CMK (cell line): ENCODE measurements around the gene FAM184B.
"Not testable (repeated sequence)": the region's sequence is repeated elsewhere in the genome, so short reads cannot be mapped to it uniquely, and the experiment has no call there.

Experiments used
- DNase-seq: peaks from one replicate; pipeline ENCODE4 v3.0.0-alpha.2; 2010; ENCODE audit warnings: low read depth

The FAM184B gene

DNA sequence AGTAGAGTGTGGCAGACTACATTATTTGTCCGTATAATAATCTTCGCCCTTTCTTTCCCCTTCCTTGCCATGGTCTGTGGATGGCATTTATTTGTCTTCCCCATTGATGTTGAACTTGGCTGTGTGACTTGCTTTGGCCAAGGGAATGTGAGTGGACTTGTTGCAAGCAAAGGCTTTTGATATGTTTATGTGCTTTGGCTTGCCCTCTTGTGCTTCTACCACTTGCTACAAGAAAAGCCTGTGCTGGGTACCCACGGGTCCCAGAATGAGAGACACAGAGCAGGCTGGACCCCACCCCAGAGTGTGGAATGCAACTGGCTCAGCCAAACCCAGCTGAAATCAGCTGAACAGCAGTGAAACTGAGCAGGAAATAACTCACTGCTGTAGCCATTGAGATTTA, 63.0 kb downstream of the FAM184B start:
- DNase-seq, result no peak

DNA sequence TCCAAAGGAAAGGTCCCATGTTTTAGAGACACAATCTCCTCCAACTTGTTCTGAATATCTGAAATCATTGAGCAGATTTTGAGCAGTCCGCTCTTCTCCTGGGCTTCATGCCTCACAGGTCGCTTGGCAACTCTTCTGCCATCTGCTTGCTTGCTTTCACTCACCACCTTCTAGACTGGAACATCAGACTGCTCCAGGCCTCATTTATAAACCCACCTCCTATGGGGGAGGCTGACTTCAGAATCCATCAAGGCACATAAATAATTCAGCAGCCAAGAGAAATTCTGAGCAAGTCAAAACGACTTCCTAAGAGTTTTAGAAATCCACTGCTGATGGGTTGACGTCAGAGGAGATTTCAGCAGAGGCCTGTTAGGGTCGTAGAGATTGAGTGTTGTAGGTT, 64.1 kb downstream of the FAM184B start:
- DNase-seq, result no peak

DNA sequence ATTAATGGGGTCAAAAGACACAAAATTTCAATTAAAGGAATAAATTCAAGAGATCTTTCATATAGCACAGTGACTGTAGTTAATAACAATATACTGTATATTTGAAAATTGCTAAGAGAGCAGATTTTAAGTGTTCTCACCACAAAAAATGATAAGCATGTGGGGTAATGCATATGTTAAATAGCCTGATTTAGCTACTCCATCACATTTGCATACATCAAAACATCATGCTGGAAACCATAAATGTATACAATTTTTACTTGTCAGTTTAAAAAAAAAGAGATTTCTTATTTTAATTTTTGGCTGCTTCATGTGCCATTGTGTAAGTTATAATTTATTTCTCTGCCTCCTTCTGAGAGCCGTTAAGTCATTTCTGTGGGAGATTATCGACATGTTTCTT, 65.9 kb downstream of the FAM184B start:
- no peak for DNase-seq

DNA sequence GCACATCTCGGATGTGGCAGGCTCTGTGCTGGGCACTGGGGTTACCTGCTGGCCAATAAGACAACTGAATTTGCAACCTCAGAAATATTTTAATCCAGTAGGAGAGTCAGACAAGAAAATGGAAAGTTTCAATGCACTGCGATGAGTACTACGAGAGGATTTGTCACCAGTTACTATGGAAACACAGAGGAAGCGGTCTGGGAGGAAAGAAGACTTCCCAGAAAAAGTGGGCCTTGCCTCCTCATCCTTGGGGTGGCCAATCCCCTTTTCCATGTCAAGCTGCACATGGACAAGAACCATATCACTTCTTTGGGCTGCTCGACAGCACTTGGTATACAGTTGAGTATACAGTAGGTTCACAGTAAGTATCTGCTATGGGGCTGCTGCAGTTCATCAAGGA, 67.6 kb downstream of the FAM184B start:
- no peak for DNase-seq

DNA sequence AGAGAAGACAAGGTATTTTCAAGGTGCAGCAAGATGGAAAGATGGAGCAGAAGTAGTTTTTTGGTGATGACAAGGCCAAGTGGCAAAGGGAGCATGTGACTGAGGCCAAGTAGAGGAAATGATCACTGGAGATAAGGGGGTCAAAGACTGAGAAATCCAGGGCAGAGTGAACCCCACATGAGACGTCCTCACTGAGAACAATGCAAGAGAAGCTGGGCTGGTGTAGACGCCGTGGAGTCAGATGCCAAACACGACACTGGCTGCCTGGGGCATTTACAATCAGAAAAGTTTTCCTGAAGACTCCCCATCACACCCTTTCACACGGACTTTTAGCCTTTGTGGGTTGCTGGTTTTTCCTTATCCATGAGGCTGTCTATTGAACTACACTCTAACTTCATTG, 69.3 kb downstream of the FAM184B start:
- DNase-seq, result no peak

DNA sequence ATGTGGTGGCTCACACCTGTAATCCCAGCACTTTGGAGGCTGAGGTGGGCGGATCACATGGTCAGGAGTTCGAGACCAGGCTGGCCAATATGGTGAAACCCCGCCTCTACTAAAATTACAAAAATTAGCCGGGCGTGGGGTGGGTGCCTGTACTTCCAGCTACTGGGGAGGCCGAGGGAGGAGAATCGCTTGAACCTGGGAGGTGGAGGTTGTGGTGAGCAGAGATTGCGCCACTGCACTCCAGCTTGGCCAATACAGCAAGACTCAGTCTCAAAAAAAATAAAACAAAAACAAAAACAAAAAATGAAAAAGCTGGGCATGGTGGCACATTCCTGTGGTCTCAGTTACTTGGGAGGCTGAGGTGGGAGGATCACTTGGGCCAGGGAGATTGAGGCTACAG, 70.2 kb downstream of the FAM184B start:
- not testable (repeated sequence) for DNase-seq

DNA sequence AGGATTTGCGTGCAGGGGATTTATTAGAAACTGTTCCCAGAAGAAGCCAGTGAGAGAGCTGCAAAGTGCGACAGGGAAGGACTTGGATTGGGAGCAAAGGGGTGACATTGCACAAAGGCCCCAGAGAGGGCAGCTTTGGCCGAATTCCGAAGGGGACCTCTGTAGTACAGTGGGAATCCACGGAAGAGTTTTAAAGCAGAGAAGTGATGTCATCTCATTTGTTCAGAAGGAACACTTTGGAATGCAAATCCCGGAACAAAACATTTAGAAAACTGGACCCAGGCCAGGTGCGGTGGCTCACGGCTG, 71.7 kb downstream of the FAM184B start:
- no peak for DNase-seq

DNA sequence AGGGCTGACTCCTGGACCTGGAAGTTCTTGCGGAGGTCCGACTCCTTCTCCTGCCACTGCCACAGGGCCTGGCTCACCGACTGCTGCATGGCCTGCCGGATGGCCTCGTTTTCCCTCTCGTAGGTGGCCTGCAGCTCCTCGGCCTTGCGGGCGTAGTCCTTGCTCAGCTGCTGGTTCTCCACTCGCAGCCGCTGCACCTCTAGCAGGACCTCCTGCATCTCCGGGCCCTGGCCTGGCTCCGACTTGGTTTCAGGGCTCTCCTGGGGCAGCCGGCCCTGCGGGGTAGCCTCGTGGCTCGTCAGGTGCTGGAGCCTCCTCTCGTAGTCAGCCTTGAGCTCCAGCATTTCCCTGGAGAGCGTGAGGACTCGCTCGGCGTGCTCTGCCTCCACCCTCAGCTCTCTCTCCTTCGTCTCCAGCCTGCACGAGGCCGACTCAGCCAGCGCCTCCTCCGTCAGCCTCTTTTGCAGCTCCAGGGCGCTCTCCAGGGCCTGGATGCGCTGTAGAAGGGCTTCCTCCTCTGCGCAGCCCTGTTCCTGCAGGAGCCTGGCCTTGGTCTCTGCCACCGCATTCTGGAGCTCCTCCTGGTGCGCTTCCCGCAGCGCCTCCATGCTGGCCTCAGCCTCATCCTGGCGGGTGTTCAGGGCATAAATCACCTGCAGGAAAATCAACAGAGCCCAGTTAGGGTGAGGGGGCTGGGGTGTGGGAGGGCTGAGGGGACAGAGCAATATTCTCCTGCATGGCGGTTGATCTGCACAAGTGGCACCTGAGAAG, 72.2 kb downstream of the FAM184B start:
- no peak for DNase-seq

DNA sequence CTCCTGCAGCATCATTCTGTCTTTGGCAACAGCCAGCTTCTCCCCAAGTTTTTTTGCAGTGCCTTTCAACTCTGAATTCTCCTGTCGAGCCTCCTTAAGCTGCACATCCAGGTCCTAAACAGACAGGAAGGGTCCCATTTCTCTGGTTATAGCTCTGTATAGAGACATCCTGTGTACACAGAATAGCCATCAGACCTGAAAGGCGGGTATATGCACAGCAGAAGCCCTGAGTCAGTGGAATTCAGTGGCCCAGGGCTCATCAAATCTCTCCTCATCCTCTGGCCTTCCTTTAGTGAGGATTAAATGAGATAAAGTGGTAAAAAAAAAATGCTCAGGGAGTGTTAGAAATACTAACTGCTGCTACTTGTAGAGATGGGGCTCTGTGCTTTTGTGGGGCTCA, 73.8 kb downstream of the FAM184B start:
- DNase-seq, result no peak

DNA sequence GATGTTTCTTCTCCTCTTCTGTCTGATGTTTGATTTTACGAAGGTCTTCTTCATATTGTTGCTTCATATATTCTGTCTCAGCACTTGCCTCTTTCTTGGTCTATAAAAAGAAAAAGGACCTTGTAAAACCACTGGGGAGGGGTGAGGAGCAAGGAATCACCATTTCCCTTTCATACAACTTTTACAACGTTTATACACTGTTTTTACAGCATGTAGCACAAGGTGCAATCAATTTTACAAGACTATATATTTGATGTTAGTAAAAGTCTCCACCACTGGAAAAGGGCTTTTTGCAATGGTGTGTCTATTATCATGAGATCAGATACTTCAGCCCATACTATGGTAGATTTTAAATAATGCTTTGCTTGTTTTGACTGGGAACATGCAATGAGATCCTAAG, 76.3 kb downstream of the FAM184B start:
- no peak for DNase-seq

DNA sequence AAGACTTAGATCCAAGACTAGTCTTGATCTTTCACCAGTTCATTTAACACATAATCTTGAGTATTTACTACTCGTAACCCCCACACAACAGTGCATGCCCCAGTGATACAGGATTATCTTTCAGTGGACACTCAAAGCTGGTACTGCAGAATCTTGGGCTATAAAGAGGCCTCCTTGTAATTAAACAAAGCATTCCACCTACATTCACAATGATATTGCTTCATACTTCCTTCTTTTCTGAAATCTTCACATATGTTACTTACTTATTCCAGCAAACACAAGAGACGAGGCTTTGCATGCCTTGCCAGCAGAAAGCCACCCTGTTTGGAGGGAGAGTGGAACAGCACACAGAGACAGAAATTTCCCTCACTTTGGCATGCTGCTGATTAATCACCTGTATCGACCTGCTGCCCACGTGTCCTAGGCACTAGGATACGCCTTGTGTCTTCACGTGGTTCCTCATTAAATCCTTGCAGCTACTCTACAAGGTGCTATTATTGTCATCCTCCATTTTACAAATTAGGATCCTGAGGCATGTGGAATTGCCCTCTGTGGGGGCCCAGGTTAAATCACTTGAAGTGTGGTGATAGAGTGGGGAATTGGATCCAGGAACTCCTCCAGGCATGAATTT, 77.3 kb downstream of the FAM184B start:
- no peak for DNase-seq

DNA sequence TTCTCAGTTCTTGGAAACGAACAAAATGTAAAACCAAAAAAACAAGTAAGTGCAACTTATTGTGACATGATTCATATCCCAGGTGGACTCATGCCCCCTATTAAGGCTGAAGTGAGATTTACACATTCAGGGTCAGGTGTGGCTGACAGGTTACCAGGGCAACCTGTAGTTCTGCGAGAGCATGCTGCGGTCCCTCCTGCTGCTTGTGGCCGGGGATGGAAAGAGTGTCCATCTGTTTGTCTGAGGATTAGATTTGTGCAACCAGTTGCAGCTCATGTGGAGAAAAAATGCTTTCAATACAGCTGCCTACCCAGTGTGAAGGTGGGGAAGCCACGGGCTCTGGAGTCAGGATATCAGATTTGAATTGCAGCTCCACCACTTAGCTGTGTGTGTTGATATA, 78.8 kb downstream of the FAM184B start:
- DNase-seq, result no peak

DNA sequence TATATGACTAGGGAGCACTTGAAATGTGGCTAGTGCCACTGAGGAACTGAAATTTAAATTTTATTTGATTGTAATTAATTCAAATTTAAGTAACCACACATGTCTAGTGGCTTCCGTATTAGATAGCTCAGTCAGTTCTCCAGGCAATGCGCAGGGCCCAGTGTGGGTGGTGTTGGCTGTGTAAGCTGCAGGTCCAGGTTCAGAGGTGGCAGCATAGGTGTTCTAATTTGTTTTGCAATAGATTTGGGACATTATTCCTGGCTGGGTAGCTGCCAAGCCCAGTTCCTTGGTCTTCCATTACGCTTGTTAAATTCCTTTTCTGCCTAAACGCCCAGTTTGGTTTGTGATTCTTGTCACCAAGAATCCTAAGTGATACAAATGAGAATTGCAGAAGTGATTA, 79.5 kb downstream of the FAM184B start:
- DNase-seq, result no peak

DNA sequence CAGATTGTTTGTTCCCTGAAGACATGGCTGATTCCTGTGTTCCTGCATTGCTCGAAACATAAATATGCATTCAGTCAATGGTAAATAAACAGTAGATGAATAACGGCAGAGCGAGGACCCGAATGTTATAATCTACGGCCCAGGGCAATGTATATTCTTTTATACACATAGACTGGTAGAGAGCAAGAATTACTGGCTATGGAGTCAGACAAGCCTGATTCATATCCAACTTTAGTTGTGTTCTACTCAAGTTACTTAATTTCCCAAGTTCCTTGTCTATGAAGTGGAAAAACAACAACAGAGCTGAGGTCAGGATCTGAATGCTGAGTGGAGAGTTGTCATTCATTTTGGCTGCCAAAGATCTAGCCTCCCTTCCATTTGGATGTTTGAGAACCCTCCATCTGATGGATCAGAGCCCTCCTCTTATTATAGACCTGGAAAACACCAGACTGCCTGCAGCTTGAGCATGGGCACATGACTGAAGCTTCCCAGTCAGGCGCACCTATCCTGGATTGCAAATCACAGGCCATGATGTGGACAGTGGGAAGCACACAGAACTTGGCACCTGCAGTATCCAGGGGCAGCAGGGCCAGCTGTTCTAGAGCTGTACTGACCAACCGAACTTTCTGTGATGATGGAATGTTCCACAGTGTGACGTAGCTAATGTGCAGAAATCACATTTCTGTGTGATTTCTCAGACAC, 80.1 kb downstream of the FAM184B start:
- no peak for DNase-seq

DNA sequence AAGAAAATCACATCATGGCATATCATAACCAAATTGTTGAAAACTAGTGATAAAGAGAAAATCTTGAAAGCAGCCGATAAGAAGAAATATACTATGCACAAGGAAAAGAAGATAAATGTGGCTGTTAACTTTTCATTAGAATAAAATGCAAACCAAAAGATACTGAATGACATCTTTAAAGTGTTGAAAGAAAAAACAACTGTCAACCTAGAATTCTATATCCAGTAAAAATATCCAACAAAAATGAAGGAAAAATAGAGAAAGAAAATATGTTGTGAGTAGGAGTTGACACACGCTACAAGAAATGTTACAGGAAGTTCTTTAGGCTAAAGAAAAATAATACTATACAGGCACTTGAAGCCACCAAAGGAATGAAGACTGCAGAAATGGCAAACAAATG, 82.0 kb downstream of the FAM184B start:
- DNase-seq, result no peak

DNA sequence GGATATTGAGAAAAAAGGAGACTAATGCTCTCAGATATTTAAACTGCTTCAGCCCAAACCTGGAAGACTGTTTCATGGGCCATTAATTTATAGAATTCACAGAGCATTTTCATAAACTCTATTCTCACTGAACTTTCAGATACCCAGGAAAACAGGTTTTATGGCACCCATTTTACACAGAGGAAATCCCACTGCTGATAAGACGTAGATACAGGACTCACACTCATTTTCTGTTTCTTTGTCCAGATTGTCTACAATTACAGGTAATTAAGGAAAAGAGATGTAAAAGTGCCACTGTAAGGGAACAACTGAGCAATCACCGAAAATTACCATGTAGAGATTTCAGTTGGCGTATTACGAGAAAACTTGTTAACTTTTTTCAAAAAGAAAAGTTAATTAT, 83.3 kb downstream of the FAM184B start:
- no peak for DNase-seq

DNA sequence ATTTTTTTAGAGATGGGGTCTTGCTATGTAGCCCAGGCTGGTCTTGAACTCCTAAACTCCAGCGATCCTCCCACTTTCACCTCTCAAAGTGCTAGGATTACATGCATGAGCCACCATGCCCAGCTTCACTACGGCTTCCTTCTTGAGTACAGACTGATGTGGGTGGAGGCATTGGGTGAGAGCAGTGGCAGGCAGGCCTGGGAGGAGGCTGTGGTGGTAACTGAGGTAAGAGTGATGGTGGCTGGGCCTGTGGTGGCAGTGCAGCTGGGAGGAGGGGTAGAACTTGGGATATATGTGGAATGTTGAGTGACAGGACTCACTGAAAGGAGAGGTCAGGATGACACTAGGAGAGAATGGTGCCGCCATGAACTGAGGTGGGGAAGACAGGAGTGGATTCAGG, 86.1 kb downstream of the FAM184B start:
- DNase-seq, result no peak

DNA sequence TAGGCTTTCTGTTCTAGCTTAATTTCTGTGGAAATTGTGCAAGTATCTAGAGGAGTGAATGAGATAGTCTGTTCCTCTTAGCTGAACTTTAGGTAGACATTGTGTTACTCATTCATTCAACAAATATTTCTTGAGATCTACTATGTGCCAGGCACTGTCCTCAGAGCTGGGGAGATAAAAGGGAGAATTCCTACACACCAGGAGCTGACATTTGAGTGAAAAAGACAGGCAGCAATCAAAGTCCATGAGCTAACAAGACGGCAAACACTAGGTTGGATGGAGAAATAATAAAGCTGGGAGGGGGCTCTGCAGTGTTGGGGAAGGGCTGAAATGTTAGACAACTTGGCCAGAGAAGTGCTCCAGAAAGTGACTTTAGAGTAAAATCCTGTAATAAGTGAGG, 86.9 kb downstream of the FAM184B start:
- no peak for DNase-seq

DNA sequence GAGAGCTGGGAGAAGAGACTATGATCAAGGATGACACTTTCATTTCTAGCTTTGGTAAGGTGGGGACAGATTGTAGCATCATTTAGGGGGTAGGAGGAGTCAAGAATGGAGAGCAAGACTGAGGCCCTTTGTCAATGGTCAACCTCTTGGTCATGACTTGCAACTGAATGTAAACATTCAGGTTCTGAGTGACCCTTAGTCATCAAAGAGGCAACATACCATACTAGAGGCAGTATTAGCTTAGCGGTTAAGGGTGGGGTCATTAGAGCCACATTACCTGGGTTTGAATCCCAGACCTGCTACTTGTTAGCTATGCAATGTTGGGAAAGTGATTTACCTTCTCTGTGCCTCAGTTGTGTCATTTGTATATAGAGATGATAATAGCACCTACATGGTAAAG, 90.5 kb downstream of the FAM184B start:
- no peak for DNase-seq

DNA sequence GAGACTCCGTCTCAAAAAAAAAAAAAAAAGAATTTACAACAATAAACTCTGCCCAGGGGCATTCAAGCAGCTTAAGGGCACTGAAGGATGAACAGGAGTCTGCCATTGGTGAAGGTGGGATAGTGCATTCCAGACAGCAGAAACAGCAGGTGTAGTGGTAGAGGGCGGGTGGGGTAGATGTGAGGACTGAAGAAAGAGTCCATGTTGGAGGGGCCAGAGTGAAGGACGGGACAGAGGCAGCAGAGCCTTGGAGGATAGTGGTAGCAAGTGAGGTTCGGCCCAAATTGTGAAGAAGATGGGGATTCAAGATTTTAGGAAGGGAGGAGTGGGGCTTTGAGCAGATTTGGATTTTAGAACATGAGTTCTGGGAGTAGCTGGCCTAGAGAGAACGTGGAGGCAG, 91.3 kb downstream of the FAM184B start:
- no peak for DNase-seq

DNA sequence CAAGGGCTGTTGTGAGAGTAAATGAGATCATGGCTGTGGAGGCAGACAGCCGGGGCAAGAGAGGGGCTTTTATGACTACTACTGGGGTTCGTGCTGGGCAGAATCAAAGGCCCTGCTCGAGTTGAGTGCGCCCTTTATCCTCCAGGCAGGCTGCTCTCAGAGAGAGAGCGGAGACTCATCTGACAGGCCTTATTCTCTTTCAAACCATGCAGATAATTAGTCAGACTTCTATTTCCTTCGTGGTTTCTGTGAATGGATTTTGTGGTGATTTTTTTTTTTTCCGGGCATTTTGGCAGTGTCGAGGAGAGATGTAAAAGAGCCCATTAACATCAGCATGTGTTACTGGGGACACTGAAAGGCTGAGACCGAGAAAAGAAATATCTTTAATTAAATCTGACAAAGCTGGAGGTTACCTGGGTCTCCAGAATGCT, 93.4 kb downstream of the FAM184B start:
- no peak for DNase-seq

DNA sequence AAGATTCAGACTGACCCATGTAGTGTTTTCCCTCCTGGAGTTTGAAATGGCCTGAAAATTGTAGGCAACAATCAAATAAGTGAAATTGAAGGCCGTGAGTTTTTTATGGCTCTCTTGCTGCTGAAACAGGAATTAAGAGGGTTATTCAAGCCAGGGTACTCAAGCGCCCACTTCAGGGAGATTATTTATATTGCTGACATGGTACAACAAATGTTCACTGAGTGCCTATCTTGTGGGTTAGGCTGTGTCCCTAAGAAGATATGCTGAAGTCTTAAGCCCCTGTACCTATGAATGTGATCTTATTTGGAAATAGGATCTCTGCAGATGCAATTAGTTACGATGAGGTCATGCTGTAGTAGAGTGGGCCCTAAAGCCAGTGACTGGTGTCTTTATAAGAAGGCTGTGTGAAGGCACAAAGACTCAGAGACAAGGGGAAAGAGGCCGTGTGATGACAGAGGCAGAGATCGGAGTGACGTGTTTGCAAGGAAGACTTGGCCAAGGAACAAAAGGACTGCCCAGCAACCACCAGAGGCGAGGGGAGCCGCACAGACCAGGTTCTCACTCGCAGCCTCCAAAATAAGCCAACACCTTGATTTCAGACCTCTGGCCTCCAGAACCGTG, 94.1 kb downstream of the FAM184B start:
- DNase-seq, result no peak

DNA sequence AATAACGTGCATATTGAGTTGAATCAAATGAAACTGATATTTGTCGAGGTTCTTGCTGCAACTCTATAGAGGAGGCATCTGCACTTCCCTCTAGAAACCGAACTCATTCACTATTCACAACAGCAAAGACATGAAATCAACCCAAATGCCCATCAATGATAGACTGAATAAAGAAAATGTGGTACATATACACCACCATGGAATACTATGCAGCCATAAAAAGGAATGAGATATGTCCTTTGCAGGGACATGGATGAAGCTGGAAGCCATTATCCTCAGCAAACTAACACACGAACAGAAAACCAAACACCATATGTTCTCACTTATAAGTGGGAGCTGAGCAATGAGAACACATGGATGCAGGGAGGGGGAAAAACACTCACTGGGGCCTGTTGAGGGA, 96.8 kb downstream of the FAM184B start:
- DNase-seq, result not testable (repeated sequence)
